Cardiac fibroblast (primary cell): ENCODE results near the gene ATP11A.

Experiments used
- DNase-seq, 2 donors: peaks; one replicate each; pipeline versions ENCODE4 v3.0.0 to v3.0.0-alpha.2; 2010; ENCODE audit warnings: low read depth in 2 of 2
- H3K4me3 ChIP-seq, 2 donors: replicated peaks in 1 of 2; 1 replicate in 1 of 2; 2 replicates in 1 of 2; pipeline ENCODE4 v1.5.1; 2011; ENCODE audit warnings: low read depth in 2 of 2, low read length in 2 of 2, mild to moderate bottlenecking in 2 of 2, moderate library complexity in 1 of 2
- CTCF ChIP-seq: IDR thresholded peaks from one replicate; pipeline ENCODE4 v1.5.1; 2011; ENCODE audit warnings: low read depth, mild to moderate bottlenecking, low read length, inconsistent platforms

The ATP11A gene

DNA sequence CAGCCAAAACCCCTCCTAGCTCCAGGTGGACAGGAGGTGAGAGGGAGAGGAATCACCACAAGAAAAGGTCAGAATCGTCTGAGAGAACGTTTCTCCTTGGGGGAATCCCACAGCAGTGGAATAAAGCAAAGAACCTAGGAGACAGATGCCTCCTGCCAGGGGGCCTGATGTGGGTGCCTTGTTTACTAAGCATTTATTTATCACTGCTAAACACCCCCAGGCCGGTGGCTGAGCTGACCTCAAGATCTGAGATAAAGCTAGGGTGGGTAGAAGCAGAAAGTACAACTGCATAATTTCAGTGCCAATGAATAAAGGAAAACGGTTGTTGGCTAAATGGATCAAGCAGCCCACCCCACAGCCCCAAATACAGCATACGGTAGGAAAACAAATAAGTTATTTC is 33.9 kb upstream of the ATP11A start:
- H3K4me3 ChIP-seq, result no peak overlapping the region
- no peak for TF ChIP-seq CTCF
- no peak for DNase-seq

GRCh38 chr13:112657850-112658445 is 31.9 kb upstream of the ATP11A start:
- DNase-seq, result peak; percentile 60 to 73
- TF ChIP-seq CTCF, result no peak
- no peak overlapping the region for H3K4me3 ChIP-seq

GRCh38 chr13:112658808-112659207 is 31.0 kb upstream of the ATP11A start:
- DNase-seq, result no peak
- H3K4me3 ChIP-seq, result no peak overlapping the region
- TF ChIP-seq CTCF, result no peak

- H3K4me3 ChIP-seq, result no peak overlapping the region
- no peak for DNase-seq
- no peak for TF ChIP-seq CTCF
Observed at GRCh38 chr13:112661291-112661690, 28.5 kb upstream of the ATP11A start.

DNA sequence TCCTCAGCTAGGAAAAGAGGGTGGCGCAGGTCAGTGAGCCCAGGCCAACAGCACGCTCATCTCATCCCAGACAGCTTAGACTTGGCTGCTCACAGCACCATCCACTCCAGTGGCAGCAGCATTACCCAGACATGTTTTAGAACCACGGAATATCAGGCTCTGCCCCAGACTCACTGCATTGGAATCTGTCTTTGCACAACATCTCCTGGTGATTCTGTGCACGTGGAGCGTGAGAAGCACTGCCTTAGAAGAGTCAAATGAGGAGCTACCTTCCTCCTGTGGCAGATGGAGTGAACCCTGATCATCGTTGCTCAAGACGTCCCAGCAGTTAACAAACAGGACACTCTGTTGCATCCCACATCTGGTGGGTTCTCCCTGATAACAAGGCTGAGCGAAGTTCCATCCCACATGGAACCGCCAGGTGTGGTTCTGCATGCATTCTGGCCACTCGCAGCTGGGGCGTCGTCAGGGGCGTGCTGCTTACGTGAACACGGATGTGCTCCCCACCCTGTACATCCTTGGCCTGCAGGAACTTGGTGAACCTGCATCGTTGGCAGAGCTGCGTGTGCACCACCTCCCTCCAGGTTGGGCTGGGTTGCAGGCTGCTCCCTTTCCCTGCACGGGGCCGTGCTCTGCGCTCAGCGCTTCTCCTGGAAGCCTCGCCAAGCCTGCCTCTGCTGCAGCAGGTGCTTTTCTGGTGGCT is 25.2 kb upstream of the ATP11A start:
- no peak for TF ChIP-seq CTCF
- no peak overlapping the region for H3K4me3 ChIP-seq
- peak in 1 of 2 donors; percentile 22 for DNase-seq

DNA sequence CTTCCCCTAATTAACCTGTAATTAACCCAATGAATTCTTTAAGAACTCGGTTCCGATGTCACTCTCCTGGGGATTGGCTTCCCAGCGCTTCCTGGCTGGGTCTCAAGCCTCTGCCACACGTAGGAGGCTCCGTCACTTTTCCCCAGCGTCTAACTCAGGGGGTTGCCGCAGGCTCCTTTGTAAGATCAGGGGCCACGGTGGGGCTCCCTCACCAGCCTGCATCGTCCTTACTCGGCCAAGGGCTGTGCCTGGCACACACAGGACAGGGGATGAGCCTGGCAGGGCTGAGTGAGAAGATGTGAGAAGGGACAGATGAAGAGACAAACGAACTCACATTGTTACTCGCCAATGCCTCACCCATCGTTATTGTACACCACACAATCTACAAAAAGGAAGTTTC is 20.9 kb upstream of the ATP11A start:
- no peak overlapping the region for H3K4me3 ChIP-seq
- no peak for DNase-seq
- no peak for TF ChIP-seq CTCF
